ENCODE results near the gene EFCAB6. TPM values are rescaled to one million over a fixed set of nuclear protein-coding genes. Genes with fewer than 3 reads are reported as not detected.

Gene EFCAB6
- total and polyA plus RNA-seq, 12 donors: 1.6 to 4.8 (median 2.9) TPM

- no peaks in the 10 kb centered on the region for H3K4me1 ChIP-seq (replicated peaks in 1 of 2)
- H3K4me3 ChIP-seq: no peak overlapping the region
- DNase-seq: no peak
- intact Hi-C loops (cut with DNase I): no loop called here
- no peak overlapping the region for H3K27ac ChIP-seq
- no peaks in the 10 kb centered on the region for H3K36me3 ChIP-seq (replicated peaks in 1 of 2)
- H3K27me3 ChIP-seq: no peaks in the 10 kb centered on the region
- no peak for TF ChIP-seq POLR2A (IDR thresholded peaks at IDR 0.05)
- TF ChIP-seq CTCF (IDR thresholded peaks at IDR 0.05): no peak
- 67 to 86% (median 76%) methylated on average over 4 of the region's 4 CpGs for WGBS, 4 donors
- H3K9me3 ChIP-seq (replicated peaks in 1 of 3): no peaks in the 10 kb centered on the region
These were observed 267.8 kb downstream of the EFCAB6 start for GRCh38 chr22:43544289-43544673.

DNA sequence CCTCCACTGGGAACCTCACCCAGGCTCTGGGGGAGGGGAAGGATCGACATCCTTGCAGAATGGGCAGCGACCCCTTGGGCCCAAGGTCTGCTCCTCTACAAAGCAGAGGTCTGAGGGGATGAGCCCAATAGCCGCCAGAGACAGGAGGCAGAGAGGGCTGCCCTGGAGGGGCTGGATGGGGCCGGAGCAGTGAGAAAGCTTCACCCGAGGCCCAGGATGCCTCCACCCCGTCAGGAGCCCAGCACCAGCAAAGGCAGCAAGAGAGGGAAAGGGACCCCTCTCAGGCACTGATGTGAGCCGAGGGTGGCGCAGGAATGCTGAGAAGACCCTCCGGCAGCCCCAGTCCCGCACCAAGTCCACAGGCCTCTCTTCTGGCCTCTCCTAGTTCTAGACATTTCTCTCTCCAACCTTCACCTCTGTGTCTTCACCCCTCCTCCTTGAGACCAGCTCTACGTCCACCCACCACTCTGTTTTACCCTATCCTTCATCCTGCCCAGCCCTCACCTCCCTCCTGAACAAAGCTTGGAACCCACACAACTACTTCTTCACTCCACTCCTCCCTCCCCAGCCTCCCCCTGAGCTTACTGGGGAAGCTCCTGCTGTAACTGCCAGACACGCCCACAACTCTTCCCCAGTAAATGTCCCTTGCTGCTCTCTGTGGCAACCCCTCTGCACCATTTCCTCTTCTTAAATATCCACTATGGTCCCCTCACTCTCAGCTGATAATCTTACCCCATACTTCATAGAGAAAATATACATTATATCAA lies 268.4 kb downstream of the EFCAB6 start:
- intact Hi-C loops (cut with DNase I): no loop called here
- DNase-seq: peak in 1 of 7 donors; percentile 25
- Histone ChIP-seq H3K27me3 (no peaks in the 10 kb centered on the region), H3K4me3 (no peak overlapping the region), H3K4me1 (replicated peaks in 1 of 2) (no peaks in the 10 kb centered on the region), H3K27ac (no peak overlapping the region), H3K9me3 (replicated peaks in 1 of 3) (no peaks in the 10 kb centered on the region), H3K36me3 (replicated peaks in 1 of 2) (no peaks in the 10 kb centered on the region)
- no peak for TF ChIP-seq CTCF (IDR thresholded peaks at IDR 0.05)
- TF ChIP-seq POLR2A (IDR thresholded peaks at IDR 0.05): no peak
- 83 to 90% (median 85%) methylated on average over 6 to 12 of the region's 12 CpGs for WGBS, 4 donors

DNA sequence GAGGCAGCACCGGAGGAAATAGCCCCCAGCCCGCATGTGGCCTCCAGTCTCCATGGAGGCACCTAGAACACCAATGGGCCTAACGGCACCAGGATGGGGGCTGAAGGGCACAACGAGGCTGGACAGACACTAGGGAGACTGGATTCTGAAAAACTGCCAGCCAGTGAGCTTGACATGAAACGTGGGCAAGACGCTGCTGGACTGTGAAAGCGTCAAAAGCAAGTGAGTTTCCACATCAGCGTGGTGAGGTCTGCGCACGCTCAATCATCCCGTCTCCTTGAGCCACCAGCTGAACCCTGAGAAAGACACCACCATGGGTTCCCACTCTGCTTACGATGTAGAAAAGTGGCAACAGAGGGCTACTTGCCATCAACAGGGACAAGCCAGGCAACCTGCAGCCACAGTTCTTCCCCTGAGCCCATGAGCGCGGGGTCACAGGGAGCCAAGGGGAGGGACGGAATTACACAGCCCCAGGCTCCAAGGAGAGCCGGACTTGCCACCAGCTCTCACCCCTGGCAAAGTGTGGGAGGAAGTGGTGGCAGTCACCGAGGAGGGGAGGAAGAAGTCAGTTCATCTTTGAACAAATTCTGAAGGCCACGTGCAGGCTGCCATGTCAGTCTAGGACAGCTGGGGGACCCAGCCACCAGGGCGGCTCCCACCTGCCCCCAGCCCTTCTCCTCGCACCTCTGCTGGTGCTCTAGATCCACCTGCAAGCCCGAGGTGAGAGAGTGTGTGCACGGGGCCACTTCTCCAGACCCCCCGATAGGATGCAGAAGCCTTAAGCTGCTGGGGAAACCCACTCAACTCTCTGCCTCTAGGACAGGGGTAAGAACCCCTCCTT lies 269.2 kb downstream of the EFCAB6 start:
- Histone ChIP-seq H3K27ac (no peak overlapping the region), H3K9me3 (replicated peaks in 1 of 3) (no peaks in the 10 kb centered on the region), H3K27me3 (no peaks in the 10 kb centered on the region), H3K4me3 (no peak overlapping the region), H3K36me3 (replicated peaks in 1 of 2) (no peaks in the 10 kb centered on the region), H3K4me1 (replicated peaks in 1 of 2) (no peaks in the 10 kb centered on the region)
- 82 to 92% (median 90%) methylated on average over 21 to 23 of the region's 23 CpGs for WGBS, 4 donors
- peak in 1 of 7 donors; percentile 23 for DNase-seq
- TF ChIP-seq POLR2A (IDR thresholded peaks at IDR 0.05) (no peak), CTCF (IDR thresholded peaks at IDR 0.05) (no peak)
- intact Hi-C loops (cut with DNase I): no loop called here

Measured in adrenal gland (tissue), 12 donors.